Measurements from ENCODE around the gene KRT37.
A peak's percentile ranks its signal among the peaks of the same experiment; 100 is the strongest.
"Not testable (repeated sequence)": the region's sequence is repeated elsewhere in the genome, so short reads cannot be mapped to it uniquely, and the experiment has no call there.

KRT37 gene

DNA sequence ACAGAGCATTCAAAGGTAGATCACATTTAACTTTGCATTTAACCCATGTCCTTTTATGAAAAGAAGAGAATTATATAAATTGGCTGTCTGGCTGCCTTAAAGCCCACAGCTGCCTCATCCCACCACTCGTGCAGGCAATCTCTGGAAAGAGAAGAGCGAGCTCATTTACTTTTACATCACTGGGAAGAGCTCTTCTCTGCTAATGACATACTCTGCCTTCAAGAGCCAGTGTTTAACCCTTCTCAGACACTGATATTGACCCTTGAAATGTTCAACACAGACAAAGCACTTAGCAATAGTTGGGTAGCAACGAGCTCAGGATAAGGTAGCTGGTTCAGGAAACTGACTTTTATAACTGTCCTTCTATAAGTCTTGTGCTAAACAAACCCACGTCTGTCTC, 9.6 kb upstream of the KRT37 start:
- DNase-seq: no peak

DNA sequence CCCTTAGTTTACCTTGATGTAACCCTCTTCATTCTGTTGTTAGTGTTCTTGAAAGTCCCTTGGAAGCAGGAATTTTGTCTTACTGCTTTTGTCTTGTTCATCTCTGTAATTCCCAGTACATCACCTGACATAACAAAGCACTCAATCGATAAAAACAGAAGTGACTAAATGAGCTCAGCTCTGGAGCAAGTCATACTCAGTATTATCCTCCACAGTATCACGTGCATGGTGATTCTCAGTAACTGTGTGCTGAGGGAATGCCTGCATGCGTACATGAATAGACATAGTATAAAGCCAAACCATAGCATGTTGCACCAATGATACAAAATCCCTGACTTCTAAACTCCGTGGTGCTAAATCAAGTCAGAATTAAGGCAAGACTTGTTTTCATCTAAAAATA, 9.2 kb upstream of the KRT37 start:
- peak in 1 of 2 donors; percentile 7 for DNase-seq

GRCh38 chr17:41430376-41430775, 6.0 kb upstream of the KRT37 start:
- not testable (repeated sequence) for DNase-seq

GRCh38 chr17:41429667-41430066, 5.3 kb upstream of the KRT37 start:
- no peak for DNase-seq

DNA sequence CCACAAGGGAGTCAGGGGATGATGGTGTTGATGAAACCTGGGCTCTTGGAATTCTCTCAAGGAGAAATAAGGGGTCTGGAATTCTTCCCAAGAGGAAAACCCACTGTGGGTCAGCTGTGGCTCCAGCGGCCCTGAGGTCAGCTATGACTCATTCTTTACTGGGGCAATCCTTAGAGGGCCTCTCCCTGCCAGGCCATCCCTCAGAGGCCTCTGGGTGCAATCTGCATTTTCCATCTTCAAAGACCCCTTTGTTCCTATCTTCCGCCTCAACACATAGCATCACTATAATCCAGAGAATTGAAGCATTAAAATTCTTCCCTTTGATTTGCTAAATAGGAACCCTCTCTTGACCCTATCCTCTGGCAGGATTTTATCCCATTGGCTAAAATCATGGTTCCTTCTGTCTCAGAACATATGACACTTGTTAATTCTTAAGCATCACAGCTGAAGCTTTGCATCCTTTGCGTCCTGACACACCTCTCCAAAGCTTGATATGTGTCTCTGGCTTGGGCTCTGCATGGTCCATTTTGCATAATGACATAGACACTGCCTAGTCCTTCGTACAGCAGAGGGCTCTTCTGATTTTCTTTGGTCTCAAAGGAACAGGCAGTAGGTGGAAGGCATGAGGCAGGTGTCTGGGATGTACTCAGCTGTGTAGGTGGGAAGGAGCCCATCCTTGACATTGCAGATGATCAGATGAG, 4.4 kb upstream of the KRT37 start:
- DNase-seq: no peak

- DNase-seq: not testable (repeated sequence)
These were observed 1.8 kb downstream of the KRT37 start for GRCh38 chr17:41422586-41422985.

GRCh38 chr17:41421617-41422016, 2.8 kb downstream of the KRT37 start:
- DNase-seq: no peak

DNA sequence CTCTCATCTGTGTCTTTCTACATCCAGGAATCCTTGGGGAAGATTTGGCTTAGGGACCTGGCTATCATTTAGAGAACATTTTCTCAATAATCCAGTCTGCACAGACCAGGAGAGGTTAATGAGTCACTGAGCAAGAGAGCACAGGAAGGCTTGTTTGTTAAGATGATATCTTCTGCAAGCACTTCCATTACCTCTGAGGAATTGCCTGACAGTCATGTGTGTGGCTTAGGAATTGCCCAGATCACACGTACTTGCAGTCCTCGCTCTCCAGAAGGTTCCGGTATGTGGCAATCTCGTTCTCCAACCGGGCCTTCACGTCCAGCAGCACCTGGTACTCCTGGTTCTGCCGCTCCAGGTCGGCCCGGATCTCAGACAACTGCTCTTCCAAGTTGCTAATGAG, 3.3 kb downstream of the KRT37 start:
- no peak for DNase-seq

DNA sequence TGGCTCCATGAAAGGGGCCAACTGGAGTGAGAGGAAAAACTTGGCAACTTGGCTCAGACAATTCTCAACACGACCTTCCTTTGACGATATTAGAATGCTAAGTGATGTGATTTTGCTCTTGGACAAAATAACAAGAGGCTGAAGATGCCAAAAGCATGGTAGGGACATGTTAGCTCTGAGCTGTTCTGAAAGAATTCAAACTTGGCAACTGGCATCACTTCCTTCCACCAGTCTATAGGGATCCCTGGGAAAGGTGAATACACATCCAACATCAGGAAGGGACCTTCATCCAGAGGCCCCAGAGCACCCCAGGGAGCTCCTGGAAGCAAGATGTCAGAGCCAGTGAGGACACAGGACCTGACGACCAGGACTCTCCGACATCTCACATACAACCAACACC, 4.3 kb downstream of the KRT37 start:
- no peak for DNase-seq

- DNase-seq: no peak
These were observed 4.7 kb downstream of the KRT37 start for GRCh38 chr17:41419716-41420115.

GRCh38 chr17:41418116-41418860, 6.1 kb downstream of the KRT37 start:
- no peak for DNase-seq

GRCh38 chr17:41417576-41418015, 6.8 kb downstream of the KRT37 start:
- DNase-seq: no peak

- DNase-seq: no peak
These were observed 7.3 kb downstream of the KRT37 start for GRCh38 chr17:41417127-41417526.

GRCh38 chr17:41416479-41416878, 7.9 kb downstream of the KRT37 start:
- no peak for DNase-seq

GRCh38 chr17:41415833-41416335, 8.5 kb downstream of the KRT37 start:
- no peak for DNase-seq

DNA sequence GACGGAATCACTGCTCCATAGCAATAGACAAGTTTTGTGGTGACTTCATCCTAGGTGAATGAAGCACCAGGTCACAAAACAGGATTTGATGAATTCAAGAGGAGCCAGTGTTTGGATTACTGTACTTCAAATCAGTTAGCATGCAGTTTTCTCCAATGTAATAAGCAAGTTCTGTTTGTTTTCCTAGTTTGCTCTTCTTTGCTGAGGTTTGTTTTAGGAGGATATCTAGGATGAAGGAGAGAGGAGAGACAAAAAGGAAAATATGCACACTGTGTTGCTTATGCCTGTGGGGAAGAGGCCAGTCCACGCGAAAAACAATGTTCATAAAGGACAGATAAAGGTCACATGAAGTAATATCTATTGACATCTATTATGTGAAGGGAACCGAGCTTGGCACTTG, 9.0 kb downstream of the KRT37 start:
- no peak for DNase-seq

- DNase-seq: no peak
These were observed 10.4 kb downstream of the KRT37 start for GRCh38 chr17:41413982-41414381.

GRCh38 chr17:41413353-41413957, 10.9 kb downstream of the KRT37 start:
- no peak for DNase-seq

GRCh38 chr17:41411072-41411840, 13.1 kb downstream of the KRT37 start:
- no peak for DNase-seq

- no peak for DNase-seq
These were observed 17.2 kb downstream of the KRT37 start for GRCh38 chr17:41407226-41407625.

- no peak for DNase-seq
These were observed 18.2 kb downstream of the KRT37 start for GRCh38 chr17:41406205-41406604.

- DNase-seq: peak; percentile 20 to 45
These were observed 20.2 kb downstream of the KRT37 start for GRCh38 chr17:41404024-41404671.

Measured in inflammatory macrophage treated with lipopolysaccharide for 1 hour (primary cell).